HG02623 (cell line): ENCODE measurements around the gene SAMD13.

ENCODE experiments used
- ATAC-seq: cut with Tn5 transposase; IDR thresholded peaks from one replicate; pipeline ENCODE4 v1.9.1; 2021; ENCODE audit warnings: moderate library complexity; ENCODE audit not compliant: unreplicated experiment

SAMD13 gene

DNA sequence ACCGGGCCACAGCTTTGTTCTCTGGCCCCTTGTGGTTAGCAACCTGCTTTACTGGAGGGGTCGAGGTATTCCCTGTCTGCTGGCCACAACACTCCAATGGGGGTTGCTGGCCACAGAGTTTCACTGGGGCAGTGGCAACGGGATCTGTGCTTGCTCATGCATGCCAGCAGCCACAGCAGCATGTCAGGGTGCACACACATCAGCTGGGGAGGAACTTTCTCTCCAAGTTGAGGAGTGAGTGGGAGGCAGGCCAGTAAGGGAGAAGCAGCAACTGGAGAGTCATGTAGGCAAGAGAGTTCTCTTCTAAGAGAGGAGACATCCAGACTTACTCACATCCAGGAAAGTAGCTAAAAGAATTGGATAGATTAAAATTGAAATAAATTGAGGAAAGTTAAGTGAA lies 38.0 kb downstream of the SAMD13 start:
- ATAC-seq, result no peak

DNA sequence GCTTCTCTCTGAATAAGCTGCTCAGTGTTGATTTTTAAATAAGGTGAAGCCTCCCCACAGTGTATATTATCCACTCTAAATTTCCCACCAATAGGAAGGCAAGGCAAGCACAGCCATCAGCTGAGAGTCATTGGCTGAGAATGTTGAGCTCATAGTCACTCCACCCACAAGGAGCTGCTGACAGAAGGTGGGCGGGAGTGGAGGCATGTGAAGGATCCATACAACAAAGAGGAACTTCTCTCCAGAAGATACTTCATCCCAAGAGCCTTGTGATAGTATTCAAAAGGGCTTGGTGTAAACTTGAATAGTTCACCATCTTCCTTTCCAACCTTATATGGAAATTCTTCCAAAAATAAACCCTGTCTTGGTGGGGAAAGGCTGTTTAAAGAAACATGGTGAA lies 42.8 kb downstream of the SAMD13 start:
- ATAC-seq, result no peak

DNA sequence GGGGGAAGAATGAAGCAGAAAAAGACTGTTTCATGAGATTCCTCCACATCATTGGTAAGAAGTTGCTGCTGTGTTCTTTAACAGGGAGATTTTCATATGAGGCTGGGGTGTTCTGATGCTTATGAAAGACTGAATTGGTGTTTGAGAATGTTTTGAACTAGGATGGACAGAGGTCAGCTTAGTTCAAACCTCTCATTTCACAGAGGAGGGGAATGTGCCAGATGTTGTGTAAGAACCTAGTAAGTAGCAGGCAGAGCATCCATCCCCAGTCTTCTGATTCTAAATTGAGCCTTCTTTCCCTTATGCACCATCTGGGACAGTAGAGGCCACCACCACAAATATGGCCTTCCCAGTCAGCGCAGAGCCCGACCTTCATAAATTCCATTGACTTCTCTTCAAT lies 43.7 kb downstream of the SAMD13 start:
- no peak for ATAC-seq

DNA sequence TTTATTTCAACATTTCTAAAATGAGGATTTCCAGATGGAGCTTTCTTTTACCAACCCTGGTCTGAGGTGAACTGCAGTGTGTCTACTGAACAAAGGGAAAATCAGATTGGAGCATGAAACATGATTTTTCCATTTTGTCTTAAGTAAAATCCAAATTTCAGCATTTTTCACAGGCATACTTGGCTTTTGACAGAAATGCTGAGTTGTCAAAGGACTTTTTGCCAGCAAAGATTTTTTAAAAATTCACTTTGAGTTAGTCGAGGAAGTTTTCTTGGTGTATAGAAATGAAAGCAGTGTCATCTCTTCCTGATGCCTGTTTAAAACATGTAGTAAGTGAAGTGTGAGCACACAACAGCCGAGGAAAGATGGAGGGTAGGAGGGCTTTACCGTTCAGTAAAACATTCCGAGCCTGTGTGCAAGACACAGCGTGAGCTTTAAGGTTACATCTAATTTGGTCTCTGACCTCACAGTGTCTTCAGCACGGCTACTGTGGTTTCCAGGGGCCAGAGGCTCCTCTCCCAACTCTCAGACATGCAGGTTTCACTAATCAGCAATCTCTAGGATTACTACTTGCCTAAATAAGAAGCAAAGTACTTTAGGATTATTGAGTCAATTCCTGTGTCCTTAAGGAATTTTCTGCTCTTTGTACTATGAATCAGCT lies 45.9 kb downstream of the SAMD13 start:
- no peak for ATAC-seq

DNA sequence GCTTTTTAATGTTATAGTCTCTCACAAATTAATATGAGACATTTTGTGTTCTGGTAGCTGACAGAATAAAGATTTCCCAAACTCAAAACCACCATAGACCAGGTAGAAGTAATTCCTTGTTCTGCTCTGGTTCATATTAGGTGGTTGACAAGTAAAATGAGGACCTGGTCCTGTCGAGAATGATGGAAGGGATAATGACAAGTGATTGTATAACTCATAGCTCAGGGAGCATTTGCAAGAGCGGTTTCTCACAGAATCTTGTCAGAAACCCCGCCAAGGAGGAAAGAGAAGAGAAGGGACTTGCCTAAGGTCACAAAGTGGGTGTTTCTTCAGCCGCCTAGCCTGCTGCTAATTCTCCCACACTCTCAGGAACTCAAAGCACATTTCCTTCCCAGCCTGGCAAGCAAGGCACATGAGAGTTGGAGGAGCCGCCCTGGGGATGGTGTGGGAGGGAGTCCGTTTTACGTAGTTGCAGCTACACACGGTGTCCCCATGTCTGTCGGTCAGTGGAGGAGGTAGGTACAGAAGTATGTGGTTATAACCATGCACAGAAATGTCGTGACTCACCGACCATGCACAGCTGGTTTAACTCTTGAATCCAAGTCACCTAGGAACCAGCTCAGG lies 46.5 kb downstream of the SAMD13 start:
- ATAC-seq, result no peak

DNA sequence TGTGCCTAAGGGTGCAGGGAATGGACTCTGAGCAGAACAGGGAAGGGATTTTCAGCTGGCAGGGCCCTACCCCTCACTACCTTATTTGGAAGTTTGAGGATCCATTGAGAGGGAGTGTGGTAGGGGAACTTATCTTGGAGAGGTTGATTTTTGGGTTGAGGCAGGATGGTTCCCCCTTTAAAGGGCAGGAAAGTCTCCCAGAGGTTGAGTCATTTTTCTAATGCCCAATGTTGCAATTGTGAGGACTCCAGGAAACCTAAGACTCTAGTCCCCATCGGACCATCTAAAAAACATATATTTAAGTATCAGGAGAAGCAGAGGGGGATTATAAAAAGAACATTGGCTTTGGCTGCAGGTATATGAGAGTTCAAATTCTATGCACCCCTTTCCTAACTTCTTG lies 47.3 kb downstream of the SAMD13 start:
- no peak for ATAC-seq

DNA sequence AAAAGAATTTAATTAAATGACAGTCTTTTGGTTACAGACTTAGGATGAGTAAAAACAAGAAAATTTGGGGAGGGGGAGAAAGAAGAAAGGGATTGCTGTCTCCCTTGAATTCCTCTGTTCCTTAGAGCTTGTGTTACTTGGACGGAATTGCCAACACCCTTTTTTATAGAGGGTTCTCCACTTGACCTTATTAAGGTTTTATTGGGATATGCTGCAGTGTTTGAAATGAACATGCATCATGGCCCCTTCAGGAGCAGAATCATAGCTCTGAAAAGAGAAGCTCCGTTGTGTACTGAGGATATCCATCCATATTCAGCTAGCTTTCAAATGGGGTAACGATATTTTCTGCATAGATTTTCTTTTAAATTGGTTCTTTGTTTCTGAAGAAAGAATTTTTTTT lies 48.6 kb downstream of the SAMD13 start:
- ATAC-seq, result no peak

DNA sequence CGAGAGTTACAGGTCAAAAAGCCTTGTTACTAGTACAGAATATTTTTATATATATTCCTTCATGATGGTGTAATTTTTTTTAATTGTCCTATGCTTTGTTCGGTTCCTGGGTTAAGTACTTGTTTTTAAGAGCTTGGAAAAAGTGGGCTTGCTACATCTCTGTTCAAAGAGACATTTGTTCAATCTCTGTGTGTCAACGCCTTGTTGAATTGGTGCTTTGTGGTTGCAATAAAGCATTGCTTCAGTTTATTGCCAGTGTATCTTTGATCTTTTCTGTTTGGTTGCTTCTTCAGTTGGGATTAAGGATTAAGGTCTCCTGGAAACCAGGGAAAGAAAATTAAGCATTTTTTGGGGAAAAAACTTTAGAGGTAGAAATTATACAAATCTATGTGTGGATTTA lies 49.0 kb downstream of the SAMD13 start:
- no peak for ATAC-seq

DNA sequence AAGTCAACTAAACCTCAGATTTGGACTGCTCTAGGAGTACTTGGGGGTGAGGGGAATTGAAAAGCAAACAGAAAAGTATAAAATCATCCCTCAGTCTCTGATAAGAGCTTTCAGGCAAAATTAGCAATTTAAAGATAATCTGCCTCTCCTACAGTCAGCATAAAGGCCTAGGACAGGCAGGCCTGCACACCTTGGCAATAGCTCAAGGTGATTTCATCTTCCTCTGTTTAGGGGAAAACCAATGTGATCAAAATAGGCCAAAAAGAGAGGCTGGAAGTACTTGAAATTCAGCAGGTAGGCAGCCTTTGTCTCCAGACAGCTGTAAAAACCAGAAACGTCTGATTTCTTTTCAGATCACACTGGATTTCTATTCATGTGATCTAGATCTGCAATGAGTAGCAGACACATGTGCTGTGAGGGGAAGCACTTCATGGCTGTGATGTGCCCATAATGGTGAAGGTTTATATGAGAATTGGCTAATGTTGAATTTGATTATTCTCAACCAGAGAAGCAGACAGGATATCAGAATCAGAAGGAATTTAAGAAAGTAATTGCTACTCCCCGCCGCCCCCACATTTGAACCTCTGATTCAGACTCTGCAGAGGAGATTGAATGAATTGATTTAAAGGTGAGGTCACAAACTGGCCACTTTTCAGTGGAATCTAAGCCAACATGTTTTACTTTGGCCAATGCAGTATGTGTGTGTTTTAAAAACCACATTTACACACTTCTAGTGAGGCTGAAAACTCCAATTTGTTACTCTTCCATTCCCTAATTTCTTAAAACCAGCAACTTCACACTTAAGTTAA lies 51.0 kb downstream of the SAMD13 start:
- ATAC-seq, result no peak

DNA sequence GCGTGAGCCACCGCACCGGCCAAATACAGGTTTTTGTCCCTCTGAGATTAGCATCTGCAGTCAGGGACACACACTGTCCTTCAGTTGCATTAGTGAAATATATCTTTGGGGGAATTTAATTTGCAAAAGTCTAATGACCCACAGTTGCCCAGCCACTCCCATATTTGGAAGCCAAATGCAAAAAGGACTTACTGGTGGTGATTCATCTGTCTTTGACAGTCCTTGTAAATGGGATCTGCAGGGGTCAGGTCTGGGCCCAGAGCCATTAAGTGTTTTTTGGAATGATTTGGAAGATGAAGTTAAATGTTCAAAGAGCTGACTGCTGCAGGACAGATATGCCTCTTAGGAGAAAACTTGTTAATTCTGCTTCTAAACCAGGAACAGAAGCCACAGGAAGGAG lies 52.2 kb downstream of the SAMD13 start:
- no peak for ATAC-seq

DNA sequence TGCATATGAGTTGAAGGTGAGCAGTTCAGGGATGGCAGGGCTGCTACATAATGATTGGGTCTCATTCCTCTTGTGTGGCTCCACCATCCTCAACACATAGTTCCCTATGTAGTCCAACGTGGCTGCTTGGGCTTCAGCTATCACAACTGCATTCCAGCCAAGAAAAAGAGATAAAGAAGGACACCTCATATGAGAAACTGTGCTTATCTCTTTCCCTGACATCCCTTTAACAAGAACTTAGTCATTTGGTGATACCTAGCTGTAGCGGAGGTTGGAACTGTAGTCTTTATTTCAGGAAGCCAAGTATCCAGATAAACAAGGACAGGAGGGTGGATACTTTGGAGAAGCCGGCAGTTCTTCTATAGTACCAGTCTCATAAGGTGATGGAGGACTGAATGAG lies 54.0 kb downstream of the SAMD13 start:
- no peak for ATAC-seq

DNA sequence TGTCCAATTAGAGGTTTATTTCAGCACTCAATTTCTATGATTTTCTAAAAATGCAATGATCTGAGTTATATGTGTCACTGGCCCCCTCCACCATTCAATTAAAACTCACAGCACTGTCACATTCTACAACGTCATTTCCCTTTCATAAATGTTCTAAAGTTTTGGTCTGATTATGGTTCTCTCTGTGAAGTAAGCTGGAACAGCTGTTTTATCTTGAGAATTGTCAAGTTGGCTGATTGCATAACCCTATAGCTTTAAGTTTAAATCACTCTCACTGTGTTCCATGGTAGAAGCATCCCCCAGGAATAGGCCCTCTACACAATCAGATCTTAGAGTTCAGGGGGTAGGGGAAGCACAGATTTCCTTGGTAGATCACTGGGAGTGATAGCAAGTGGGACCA lies 55.4 kb downstream of the SAMD13 start:
- ATAC-seq, result no peak

DNA sequence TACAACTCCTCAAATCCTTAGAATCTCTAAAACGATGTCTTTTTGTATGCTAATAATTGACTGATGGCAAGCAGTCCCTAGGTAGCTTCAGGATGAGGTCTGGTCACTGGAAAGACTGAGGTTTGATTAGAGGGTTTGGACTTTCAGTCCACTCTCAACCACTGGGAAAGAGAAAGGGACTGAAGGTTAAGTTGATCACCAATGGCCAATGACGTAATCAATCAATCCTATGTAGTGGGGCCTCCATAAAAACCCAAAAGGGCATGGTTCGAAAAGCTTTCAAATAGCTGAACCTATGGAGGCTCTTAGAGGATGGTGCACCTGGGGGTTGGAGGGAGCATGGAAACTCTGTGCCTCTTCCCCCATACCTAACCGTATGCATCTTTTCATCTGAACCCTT lies 57.2 kb downstream of the SAMD13 start:
- ATAC-seq, result no peak

DNA sequence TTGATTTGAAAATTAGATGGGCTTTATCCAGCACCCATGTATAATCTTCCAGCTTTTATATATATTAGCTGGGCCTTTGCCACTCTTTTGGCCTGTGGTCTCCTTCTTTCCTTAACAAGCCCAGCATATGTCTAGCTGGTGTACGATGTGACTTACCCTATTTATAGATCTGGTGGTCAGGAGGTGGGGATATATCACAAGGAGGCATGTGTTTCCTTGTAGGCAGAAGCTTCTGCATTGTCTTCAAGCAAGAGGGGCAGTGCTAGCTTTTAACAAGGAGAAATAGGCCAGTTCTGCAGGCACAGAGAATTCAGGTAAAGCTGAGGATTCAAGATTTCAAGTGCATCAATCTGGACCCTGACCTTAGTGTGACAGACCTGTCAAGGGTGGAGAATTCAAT lies 58.8 kb downstream of the SAMD13 start:
- ATAC-seq, result no peak

DNA sequence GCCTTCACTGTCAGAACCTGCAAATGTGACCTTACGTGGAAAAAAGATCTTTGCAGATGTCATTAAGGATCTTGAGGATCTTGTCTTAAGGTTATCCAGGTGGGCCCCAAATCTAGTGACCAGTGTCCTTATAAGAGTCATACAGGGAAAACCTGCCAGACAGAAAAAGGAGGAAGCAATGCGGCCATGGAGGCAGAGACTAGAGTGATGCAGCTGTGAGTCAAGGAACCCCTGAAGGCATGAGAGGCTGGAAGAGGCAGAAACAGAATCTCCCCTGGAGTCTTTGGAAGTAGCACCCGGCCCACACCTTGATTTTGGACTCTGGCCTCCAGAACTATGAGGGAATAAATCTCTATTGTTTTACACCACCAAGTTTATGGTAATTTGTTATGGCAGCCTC lies 60.3 kb downstream of the SAMD13 start:
- no peak for ATAC-seq

DNA sequence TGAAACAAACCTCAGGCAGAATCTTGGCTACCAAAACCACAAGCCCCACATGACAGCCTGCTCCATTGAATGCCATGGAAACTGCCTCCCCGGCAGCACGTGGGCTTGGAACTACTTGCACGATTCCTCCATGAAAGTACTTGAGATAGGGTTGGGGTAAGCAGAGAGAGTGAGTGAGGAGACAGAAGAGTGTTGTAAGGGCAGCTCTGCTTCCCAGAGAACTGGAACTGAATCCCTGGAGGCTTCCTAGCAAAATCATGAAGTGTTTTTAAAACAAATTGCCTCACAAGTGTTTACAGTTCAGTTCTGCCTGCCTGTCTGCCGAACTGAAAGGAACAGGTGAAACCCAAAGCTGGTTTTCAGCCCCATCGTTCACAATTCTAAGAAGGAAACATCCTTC lies 61.5 kb downstream of the SAMD13 start:
- no peak for ATAC-seq

DNA sequence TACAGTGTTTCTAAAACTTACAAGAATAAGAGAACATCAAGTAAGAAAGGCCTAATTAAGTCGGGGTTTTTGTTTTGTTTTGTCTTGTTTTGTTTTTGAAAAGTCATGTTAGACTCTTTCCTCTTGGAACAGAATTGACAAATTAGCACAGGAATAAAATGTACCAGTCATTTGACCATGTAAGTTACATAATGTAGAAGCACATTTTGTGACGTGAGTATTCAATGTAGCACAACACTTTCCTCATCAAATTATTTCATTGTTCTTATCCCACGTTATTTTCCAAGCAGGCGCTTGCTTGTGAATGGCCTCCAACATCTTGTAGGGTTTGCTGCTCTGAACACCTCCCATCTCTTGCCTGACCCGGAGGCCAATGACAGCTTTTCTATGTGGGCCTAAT lies 62.1 kb downstream of the SAMD13 start:
- no peak for ATAC-seq

DNA sequence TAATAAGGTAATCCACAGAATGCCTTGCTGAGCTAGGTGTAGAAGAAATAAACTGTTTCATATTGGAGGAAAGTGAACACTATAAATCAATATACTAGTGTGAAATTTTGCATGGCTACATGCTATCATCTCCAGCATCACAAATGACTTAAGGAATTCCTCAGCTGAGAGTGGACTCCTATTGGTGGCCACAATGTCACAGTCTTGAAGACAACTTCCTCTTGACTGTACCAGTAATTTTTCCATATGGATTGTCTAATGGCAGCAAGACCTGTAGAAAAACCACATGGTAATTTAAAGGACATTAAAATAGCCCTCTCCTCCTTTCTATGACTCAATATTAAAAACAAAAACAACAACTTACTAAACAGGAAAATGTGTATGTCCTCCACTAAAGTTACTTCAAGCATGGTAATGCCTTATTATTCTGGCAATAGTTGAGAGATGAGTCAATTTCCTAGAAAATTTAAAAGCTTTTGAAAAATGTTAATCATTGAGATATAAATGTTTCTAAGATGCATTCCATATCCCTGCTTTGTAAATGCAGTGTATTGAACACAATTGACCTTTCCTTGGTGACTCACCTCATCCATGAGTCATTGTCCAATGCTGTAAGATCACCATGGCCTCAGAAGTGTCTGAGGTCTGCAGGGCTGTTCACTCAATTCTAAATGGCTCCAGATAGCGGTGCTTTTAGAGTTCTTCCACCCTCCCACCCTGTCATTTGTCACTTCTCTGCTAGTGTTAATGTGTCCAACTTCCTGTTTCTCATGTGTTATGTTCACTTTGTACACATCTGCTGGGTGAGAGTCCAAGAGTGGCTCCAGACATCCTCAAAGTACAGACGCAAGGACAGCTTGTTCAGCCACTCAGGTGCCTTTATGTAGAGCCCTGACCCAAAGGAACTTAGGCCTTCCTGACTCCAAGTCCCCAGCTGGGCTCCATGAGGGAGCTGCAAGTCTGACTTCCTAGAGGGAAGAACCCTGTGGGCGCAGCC lies 64.0 kb downstream of the SAMD13 start:
- no peak for ATAC-seq

DNA sequence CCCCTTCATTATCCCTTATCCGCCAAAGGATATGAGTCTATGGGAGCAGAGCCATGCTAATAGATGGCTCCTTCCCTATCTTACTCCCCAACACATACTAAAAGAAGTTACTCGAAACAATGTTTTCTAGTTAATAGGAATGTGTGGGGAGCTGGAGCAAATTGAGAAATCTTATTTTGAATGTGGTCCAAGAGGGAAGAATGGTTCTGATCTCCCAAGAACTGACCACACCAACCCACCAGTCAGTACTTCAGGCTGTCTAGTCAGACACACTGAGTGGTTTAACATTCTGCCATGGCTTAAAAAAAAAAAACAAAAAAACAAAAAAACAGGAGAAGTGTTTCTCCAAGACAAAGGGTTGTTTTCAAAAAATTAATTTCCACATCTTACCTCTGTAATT lies 65.3 kb downstream of the SAMD13 start:
- no peak for ATAC-seq

DNA sequence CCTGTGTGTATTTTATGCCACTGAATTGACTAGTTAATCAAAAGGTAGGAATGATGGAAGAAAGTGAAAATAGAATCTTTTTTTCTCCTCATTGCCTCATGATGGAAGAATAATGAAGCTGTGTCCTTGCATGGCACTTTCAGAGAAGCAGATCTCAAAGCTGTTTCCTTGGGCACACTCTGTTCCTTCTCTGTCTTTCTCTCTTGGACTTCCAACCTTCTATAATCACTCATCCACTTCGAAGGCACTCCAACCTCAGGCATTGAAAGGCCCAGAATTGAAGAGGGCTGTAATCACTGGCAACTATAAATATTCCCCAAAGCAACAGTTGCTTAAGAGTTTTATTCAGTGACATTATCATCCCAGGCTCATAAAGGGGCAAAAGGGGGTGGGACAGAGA lies 65.7 kb downstream of the SAMD13 start:
- ATAC-seq, result no peak

DNA sequence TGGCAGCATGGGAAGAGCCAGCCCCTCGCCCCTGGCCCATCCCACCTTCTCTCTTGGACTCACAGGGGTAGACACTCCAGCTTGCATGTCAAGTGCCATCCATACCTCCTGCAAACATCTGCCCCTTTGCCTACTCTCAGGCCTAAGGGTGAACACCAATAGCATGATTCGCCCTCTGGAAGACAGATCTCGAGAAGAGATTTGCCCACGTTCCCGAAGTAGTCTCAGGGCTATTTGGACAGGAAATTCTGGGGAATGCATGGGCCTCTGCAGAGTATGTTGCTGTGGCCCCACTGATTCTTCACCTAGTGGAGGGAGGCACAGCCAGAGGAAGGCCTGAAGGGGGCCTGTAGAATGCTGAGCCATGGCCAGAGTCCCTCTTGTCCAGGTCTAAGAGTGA lies 66.9 kb downstream of the SAMD13 start:
- ATAC-seq, result no peak
